Gastroesophageal sphincter (tissue), 4 donors: ENCODE data around the gene TNPO2. TPM values are rescaled to one million over a fixed set of nuclear protein-coding genes. Genes with fewer than 3 reads are reported as not detected.
A peak's percentile ranks its signal among the peaks of the same experiment; 100 is the strongest.

Experiments used
- ATAC-seq: fragments of 150-250 bp; one replicate; pipeline ENCODE4 v1.9.1; 2016; ENCODE audit warnings: mild to moderate bottlenecking, moderate library complexity
- H3K27ac ChIP-seq, 4 donors: fragments of 200-600 bp; sonication (generic) in 3 of 4; 1 replicate in 3 of 4; 2 replicates in 1 of 4; pipeline ENCODE4 v1.5.1; 2016 to 2019
- H3K27me3 ChIP-seq: fragments of 200-600 bp; sonication (generic); one replicate; pipeline ENCODE4 v1.5.1; 2019
- H3K36me3 ChIP-seq, 2 donors: fragments of 200-600 bp; sonication (generic); one replicate each; pipeline ENCODE4 v1.5.1; 2019; ENCODE audit warnings: control low read depth in 1 of 2
- H3K4me1 ChIP-seq, 3 donors: fragments of 200-600 bp; sonication (generic); 1 replicate in 2 of 3; 2 replicates in 1 of 3; pipeline ENCODE4 v1.5.1; 2016 to 2019; ENCODE audit warnings: control low read depth in 2 of 3
- H3K4me3 ChIP-seq, 2 donors: fragments of 200-600 bp; sonication (generic); one replicate each; pipeline ENCODE4 v1.5.1; 2019; ENCODE audit warnings: mild to moderate bottlenecking in 1 of 2, moderate library complexity in 1 of 2
- H3K9me3 ChIP-seq, 3 donors: fragments of 200-600 bp; sonication (generic); one replicate each; pipeline ENCODE4 v1.5.1; 2017 to 2019; ENCODE audit warnings: control low read depth in 2 of 3
- CTCF ChIP-seq, 4 experiments: fragments of 200-600 bp in 2 of 4; fragments of 450-650 bp in 2 of 4; sonication (generic) in 1 of 4; IDR thresholded peaks; one replicate each; pipeline ENCODE4 v1.5.1; 2017 to 2019; ENCODE audit warnings: antibody characterized with exemption in 4 of 4, mild to moderate bottlenecking in 2 of 4, moderate library complexity in 2 of 4
- EP300 ChIP-seq: sonication (generic); formaldehyde crosslinking; IDR thresholded peaks from one replicate; pipeline ENCODE4 v1.6.1; 2017; ENCODE audit warnings: antibody characterized with exemption, mild to moderate bottlenecking
- POLR2A ChIP-seq, 2 donors: fragments of 450-650 bp; IDR thresholded peaks; one replicate each; pipeline ENCODE4 v1.6.1; 2017; ENCODE audit warnings: antibody characterized with exemption in 2 of 2, mild to moderate bottlenecking in 2 of 2, moderate library complexity in 1 of 2
- POLR2AphosphoS5 ChIP-seq: sonication (generic); formaldehyde crosslinking; IDR thresholded peaks from one replicate; pipeline ENCODE4 v1.6.1; 2017; ENCODE audit warnings: antibody characterized with exemption
- WGBS, 2 donors: methylation state at CpG; one replicate each; pipeline ENCODE4 v1.1.5; 2018; ENCODE audit warnings: low coverage in 1 of 2; 5-methylcytosine and 5-hydroxymethylcytosine counted together
- total RNA-seq, 4 donors: library from RNA; depleted of rRNA; stranded (reverse); fragments of >200 nt; gene quantifications; one replicate each; pipeline ENCODE4 v1.1.0, GENCODE V29; 2016

Gene TNPO2
- total RNA-seq, 4 donors from 2014 or later = 52.0 to 89.2 (median 76.1) TPM

GRCh38 chr19:12675399-12675798 is 48.3 kb downstream of the TNPO2 start:
- no peak for TF ChIP-seq POLR2AphosphoS5
- no peak for TF ChIP-seq EP300
- no peak for TF ChIP-seq POLR2A (IDR thresholded peaks at IDR 0.05)
- no peak for TF ChIP-seq CTCF (IDR thresholded peaks at IDR 0.05)
- no peak for ATAC-seq
- H3K4me1 ChIP-seq = peaks cover 0 to 39% (median 8%) of the 10 kb centered on the region in 3 donors
- peaks cover 0 to 84% of the 10 kb centered on the region in 2 donors for H3K36me3 ChIP-seq
- no peak overlapping the region for H3K27ac ChIP-seq
- WGBS, 2 donors = 17 to 78% methylated on average over 1 to 3 of the region's 10 CpGs
- no peak overlapping the region for H3K4me3 ChIP-seq
- H3K9me3 ChIP-seq = no peaks in the 10 kb centered on the region
- no peaks in the 10 kb centered on the region for H3K27me3 ChIP-seq

GRCh38 chr19:12672744-12673143 is 51.0 kb downstream of the TNPO2 start:
- no peaks in the 10 kb centered on the region for H3K9me3 ChIP-seq
- WGBS, 2 donors = 80% methylated on average over 1 of the region's 10 CpGs; no CpG with 5 or more reads in 1 of the 2 donors
- TF ChIP-seq POLR2A (IDR thresholded peaks at IDR 0.05) (no peak), POLR2AphosphoS5 (no peak), EP300 (no peak), CTCF (IDR thresholded peaks at IDR 0.05) (no peak)
- peaks cover 0 to 64% of the 10 kb centered on the region in 2 donors for H3K36me3 ChIP-seq
- no peak overlapping the region for H3K27ac ChIP-seq
- no peak for ATAC-seq
- peaks cover 0 to 46% (median 20%) of the 10 kb centered on the region in 3 donors for H3K4me1 ChIP-seq
- no peak overlapping the region for H3K4me3 ChIP-seq
- H3K27me3 ChIP-seq = no peaks in the 10 kb centered on the region

GRCh38 chr19:12670159-12670928 is 53.4 kb downstream of the TNPO2 start:
- Histone ChIP-seq H3K27ac (peak overlapping the region; percentile 85 to 98 (median 94)), H3K27me3 (no peaks in the 10 kb centered on the region), H3K4me1 (peaks cover 0 to 55% (median 35%) of the 10 kb centered on the region in 3 donors), H3K4me3 (peak overlapping the region; percentile 83 to 85), H3K9me3 (no peaks in the 10 kb centered on the region), H3K36me3 (peaks cover 0 to 42% of the 10 kb centered on the region in 2 donors)
- TF ChIP-seq POLR2AphosphoS5 (no peak), POLR2A (IDR thresholded peaks at IDR 0.05) (no peak), CTCF (IDR thresholded peaks at IDR 0.05) (no peak), EP300 (no peak)
- WGBS, 2 donors = 25 to 53% methylated on average over 3 to 4 of the region's 26 CpGs
- ATAC-seq = no peak

- no peaks in the 10 kb centered on the region for H3K27me3 ChIP-seq
- WGBS, 2 donors = 0 to 1% methylated on average over 15 to 19 of the region's 64 CpGs
- TF ChIP-seq POLR2A (IDR thresholded peaks at IDR 0.05) (peak; percentile 11 to 13), CTCF (IDR thresholded peaks at IDR 0.05) (peak in 1 of 4 experiments; percentile 29), POLR2AphosphoS5 (peak; percentile 62), EP300 (no peak)
These were observed 54.2 kb downstream of the TNPO2 start for GRCh38 chr19:12669270-12670158.

More at GRCh38 chr19:12669270-12670158, 54.2 kb downstream of the TNPO2 start:
- peaks cover 0 to 64% (median 35%) of the 10 kb centered on the region in 3 donors for H3K4me1 ChIP-seq
- peak; percentile 61 for ATAC-seq
- H3K4me3 ChIP-seq = peak overlapping the region; percentile 83 to 85
- peaks cover 0 to 41% of the 10 kb centered on the region in 2 donors for H3K36me3 ChIP-seq
- H3K9me3 ChIP-seq = no peaks in the 10 kb centered on the region
- peak overlapping the region; percentile 85 to 98 (median 94) for H3K27ac ChIP-seq
